NCI-H1048 (cell line): ENCODE measurements around the gene YEATS2.
A peak's percentile ranks its signal among the peaks of the same experiment; 100 is the strongest.
"Not testable (repeated sequence)": the region's sequence is repeated elsewhere in the genome, so short reads cannot be mapped to it uniquely, and the experiment has no call there.

Experiments
- DNase-seq: peaks from one replicate; lab custom pipeline; 2025; lab: John Stamatoyannopoulos, UW

YEATS2 gene

DNA sequence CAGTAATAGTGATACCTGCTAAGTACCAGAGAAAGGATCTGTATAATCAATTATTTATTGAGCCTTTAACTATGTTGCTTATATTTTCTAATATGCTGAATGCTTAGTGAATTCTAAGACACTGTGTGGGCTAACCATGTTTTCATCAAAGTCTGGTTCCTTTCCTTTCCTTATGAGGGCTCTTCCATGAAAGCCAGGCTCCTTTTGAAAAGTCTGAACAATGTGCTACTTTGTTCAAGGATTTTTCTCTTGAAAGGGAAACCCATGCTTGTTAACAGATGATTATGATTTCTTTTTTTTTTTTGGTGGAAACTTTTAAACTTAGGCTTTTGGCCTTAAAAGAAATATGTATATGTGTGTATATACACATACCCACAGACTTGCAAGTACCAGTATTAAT, 17.0 kb downstream of the YEATS2 start:
- no peak for DNase-seq

GRCh38 chr3:183718012-183718411, 20.4 kb downstream of the YEATS2 start:
- no peak for DNase-seq

GRCh38 chr3:183725387-183725786, 27.8 kb downstream of the YEATS2 start:
- no peak for DNase-seq

DNA sequence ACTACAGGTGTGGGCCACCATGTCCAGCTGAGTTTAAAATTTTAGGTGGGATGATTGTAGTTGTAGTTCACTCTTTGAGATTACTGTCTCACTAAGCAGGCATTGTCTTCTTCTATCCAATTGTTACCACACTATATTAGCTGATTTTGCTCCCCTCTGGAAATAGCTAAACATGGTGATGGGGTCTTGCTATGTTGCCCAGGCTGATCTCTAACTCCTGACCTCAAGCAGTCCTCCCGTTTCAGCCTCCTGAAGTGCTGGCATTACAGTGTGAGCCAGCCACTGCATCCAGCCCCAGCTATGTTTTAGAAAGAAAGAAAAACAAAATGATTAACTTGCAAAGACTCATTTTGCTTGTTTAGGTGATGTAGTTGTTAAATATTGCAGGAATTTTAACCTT, 30.6 kb downstream of the YEATS2 start:
- no peak for DNase-seq

GRCh38 chr3:183730361-183730760, 32.8 kb downstream of the YEATS2 start:
- DNase-seq = no peak

- no peak for DNase-seq
These were observed 34.0 kb downstream of the YEATS2 start for GRCh38 chr3:183731611-183732010.

GRCh38 chr3:183733553-183733952, 36.0 kb downstream of the YEATS2 start:
- DNase-seq = no peak

DNA sequence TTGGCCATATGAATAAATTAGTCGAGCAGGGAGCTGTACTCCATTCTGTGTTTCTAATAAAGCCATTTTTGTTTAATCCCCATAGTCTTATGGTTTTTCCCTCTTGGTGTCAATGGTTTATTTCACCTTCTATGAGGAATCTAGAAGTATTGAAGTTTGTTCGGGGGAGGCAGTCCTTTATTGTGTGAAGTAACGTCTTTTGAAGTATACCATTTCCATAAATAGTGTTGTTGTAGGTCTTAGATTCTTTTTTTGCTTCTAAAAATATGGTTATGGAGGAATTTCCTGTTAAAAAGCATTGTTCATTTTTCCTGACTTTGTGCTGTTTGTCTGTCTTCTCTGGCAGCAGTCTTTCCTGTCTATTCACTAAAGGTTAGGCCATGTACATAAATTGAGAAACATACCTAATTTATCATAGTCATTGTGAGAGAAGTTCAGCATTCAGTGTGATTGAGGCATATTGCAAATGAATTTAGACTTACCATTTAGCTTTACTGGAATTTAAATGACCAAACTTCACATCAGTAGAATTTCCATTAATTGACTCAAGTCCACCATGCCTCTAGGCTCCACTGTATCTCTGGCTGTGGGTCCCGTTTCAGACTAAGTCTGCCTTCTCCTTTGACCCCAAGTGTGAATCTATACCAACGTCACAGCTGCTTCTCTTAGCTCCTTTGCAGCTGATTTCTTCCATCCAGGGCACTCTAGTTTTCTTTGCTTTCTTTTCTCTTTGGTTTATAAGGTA, 37.3 kb downstream of the YEATS2 start:
- DNase-seq = no peak

DNA sequence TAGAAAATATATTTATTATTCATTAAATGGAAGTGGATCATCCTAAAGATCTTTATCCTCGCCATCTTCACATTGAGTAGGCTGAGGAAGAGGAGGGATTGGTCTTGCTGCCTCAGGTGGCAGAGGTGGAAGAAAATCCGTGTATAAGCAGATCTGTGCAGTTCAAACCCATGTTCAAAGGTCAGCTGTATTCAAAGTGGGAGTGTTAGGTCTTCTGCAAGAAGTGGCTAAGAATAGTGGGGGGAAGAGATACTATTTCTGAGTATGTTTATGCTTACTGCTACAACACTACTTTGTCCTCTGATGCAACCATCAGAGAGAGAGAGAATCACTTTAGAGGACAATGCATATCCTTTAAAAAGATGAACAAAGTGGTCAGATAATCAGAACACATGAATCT, 39.5 kb downstream of the YEATS2 start:
- no peak for DNase-seq

GRCh38 chr3:183740154-183740553, 42.6 kb downstream of the YEATS2 start:
- DNase-seq = not testable (repeated sequence)

- no peak for DNase-seq
These were observed 45.6 kb downstream of the YEATS2 start for GRCh38 chr3:183743231-183743630.

GRCh38 chr3:183745300-183746098, 47.9 kb downstream of the YEATS2 start:
- no peak for DNase-seq

- DNase-seq = no peak
These were observed 56.5 kb downstream of the YEATS2 start for GRCh38 chr3:183754052-183754451.

- no peak for DNase-seq
These were observed 64.7 kb downstream of the YEATS2 start for GRCh38 chr3:183762304-183762703.

GRCh38 chr3:183764847-183765731, 67.5 kb downstream of the YEATS2 start:
- DNase-seq = no peak

DNA sequence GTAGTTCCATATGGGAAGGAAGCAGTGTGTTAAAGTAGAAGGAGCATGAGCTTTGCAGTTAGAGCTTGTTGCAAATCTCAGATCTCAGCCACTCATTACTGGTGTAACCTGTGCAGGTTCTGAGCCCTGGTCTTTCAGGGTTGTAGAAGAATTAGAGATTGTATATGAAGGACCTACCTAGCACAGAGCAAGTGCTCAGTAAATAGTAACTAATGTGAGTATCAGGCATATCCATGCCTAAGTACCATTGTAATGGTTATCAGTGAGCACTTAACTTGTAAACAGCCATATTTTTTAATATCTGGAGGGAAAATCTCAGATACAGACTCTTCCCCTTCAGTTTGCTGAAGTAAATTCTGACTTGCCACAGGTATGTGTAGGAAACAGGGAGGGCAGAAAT, 68.5 kb downstream of the YEATS2 start:
- no peak for DNase-seq

DNA sequence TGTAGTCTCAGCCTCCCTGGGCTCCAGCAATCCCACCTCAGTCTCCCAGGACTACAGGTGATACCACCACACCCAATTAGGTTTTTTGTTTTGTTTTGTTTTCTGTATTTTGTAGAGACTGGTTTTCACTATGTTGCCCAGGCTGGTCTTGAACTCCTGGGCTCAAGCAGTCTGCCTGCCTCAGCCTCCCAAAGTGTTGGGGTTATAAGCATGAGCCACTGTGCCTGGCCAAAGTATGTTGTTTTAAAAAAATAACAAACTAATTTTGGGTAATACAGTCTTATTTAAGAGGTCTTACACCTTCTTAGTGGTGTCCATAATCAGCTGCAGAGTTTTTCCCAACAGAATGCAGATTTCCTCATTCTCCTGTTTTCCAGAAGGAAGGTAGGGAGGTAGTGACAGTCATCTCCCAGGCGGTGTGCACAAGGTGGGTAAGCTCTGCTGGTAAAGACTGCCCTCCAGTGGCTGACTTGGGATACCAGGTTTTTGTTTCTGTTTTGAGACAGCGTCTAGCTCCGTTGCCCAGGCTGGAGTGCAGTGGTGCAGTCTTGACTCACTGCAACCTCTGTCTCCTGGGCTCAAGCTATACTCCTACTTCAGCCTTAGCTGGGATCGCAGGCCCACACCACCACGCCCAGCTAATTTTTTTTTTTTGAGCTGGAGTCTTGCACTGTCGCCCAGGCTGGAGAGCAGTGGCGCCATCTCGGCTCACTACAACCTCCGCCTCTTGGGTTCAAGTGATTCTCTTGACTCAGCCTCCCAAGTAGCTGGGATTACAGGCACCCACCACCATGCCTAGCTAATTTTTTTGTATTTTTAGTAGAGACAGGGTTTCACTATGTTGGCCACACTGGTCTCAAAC, 69.4 kb downstream of the YEATS2 start:
- peak; percentile 38 for DNase-seq

GRCh38 chr3:183768114-183768513, 70.5 kb downstream of the YEATS2 start:
- DNase-seq = no peak

- DNase-seq = no peak
These were observed 71.9 kb downstream of the YEATS2 start for GRCh38 chr3:183769453-183769852.

- DNase-seq = no peak
These were observed 77.0 kb downstream of the YEATS2 start for GRCh38 chr3:183774631-183775030.

DNA sequence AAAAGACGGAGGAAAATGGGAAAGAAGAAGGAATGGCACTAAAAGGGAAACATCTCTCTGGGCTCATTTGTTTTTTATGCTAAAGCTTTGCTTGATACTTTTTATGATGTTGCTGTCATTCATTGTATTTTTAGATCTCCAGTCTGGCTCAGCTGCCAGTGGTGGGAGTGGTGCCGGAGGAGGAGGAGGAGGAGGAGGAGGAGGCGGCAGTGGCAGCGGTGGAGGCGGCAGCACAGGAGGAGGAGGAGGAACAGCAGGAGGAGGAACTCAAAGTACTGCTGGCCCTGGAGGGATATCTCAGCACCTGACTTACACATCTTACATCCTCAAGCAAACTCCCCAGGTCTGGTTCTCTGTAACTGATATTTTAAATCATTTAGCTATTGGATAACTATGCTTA, 78.2 kb downstream of the YEATS2 start:
- no peak for DNase-seq
